ENCODE results near the gene PDE7B.

GRCh38 chr6:135937106-135937505, 85.6 kb downstream of the PDE7B start:
- TF ChIP-seq CTCF (IDR thresholded peaks at IDR 0.05): no peak
- TF ChIP-seq POLR2A (IDR thresholded peaks at IDR 0.05): no peak

All from tibial nerve (tissue), 3 donors.